HepG2 (cell line): ENCODE measurements around the gene AFDN. TPM values are rescaled to one million over a fixed set of nuclear protein-coding genes. Genes with fewer than 3 reads are reported as not detected.
A peak's percentile ranks its signal among the peaks of the same experiment; 100 is the strongest.

Experiments
- ASH2L ChIP-seq: fragments of 300-600, 200-600 bp; sonication (generic); IDR thresholded peaks from 2 replicates; pipeline ENCODE4 v1.7.0; 2017; ENCODE audit warnings: low read depth, mild to moderate bottlenecking, moderate library complexity, mixed read lengths, low read length; ENCODE audit not compliant: insufficient read length
- ATAD3A ChIP-seq: sonication (generic); formaldehyde crosslinking; IDR thresholded peaks from 2 replicates; pipeline ENCODE4 v1.4.0; 2020; ENCODE audit warnings: missing genetic modification reagents
- CBX2 ChIP-seq, 2 experiments: fragments of 200-600 bp in 1 of 2; sonication (generic); formaldehyde crosslinking in 1 of 2; IDR thresholded peaks; 2 replicates each; pipeline versions ENCODE4 v1.7.0 to v1.8.1; 2018 to 2022; ENCODE audit warnings: low read depth in 2 of 2, low read length in 1 of 2, mild to moderate bottlenecking in 1 of 2, missing genetic modification reagents in 1 of 2
- FOXA1 ChIP-seq, 2 experiments: fragments of 450-650 bp in 1 of 2; sonication (generic) in 1 of 2; formaldehyde crosslinking in 1 of 2; IDR thresholded peaks; 2 replicates each; pipeline versions ENCODE4 v1.4.0 to v1.6.1; 2016 to 2020; ENCODE audit warnings: missing genetic modification reagents in 1 of 2
- HMGA1 ChIP-seq: sonication (generic); formaldehyde crosslinking; conservative IDR thresholded peaks from 2 replicates; pipeline ENCODE4 v1.4.0; 2020; ENCODE audit warnings: missing genetic modification reagents
- HOXA3 ChIP-seq: sonication (generic); formaldehyde crosslinking; IDR thresholded peaks from 2 replicates; pipeline ENCODE4 v1.5.0; 2020; ENCODE audit warnings: missing genetic modification reagents
- MXI1 ChIP-seq: IDR thresholded peaks from 3 replicates; pipeline ENCODE4 v1.6.1; 2012; ENCODE audit warnings: low read depth, low read length, inconsistent platforms, borderline replicate concordance
- NR2C2 ChIP-seq: sonication (generic); formaldehyde crosslinking; IDR thresholded peaks from 2 replicates; pipeline ENCODE4 v1.4.0; 2020; ENCODE audit warnings: missing genetic modification reagents, mild to moderate bottlenecking, moderate library complexity, borderline replicate concordance
- NR3C1 ChIP-seq: sonication (generic); formaldehyde crosslinking; IDR thresholded peaks from 2 replicates; pipeline ENCODE4 v1.4.0; 2020; ENCODE audit warnings: missing genetic modification reagents
- PITX1 ChIP-seq: sonication (generic); formaldehyde crosslinking; IDR thresholded peaks from 2 replicates; pipeline ENCODE4 v1.5.1; 2020; ENCODE audit warnings: mild to moderate bottlenecking, missing genetic modification reagents
- RBFOX2 ChIP-seq: fragments of 200-400 bp; formaldehyde crosslinking; IDR thresholded peaks from 2 replicates; pipeline ENCODE4 v1.6.1; 2017; ENCODE audit warnings: low read depth, mild to moderate bottlenecking, low read length
- ZFAT ChIP-seq: sonication (generic); formaldehyde crosslinking; conservative IDR thresholded peaks from 2 replicates; pipeline ENCODE4 v1.8.1; 2023; ENCODE audit warnings: missing genetic modification reagents, inconsistent platforms
- ZNF577 ChIP-seq: sonication (generic); formaldehyde crosslinking; IDR thresholded peaks from 2 replicates; pipeline ENCODE4 v1.4.0; 2020; ENCODE audit warnings: mild to moderate bottlenecking, low read depth, missing genetic modification reagents, borderline replicate concordance
- ZNF589 ChIP-seq: sonication (generic); formaldehyde crosslinking; conservative IDR thresholded peaks from 2 replicates; pipeline ENCODE4 v1.8.0; 2022; ENCODE audit warnings: mild to moderate bottlenecking, moderate library complexity, missing genetic modification reagents
- ZNF768 ChIP-seq: sonication (generic); formaldehyde crosslinking; IDR thresholded peaks from 2 replicates; pipeline ENCODE4 v1.4.0; 2020; ENCODE audit warnings: missing genetic modification reagents
- ZNF777 ChIP-seq: sonication (generic); formaldehyde crosslinking; IDR thresholded peaks from 2 replicates; pipeline ENCODE4 v1.4.0; 2020; ENCODE audit warnings: missing genetic modification reagents
- ZNF883 ChIP-seq: sonication (generic); formaldehyde crosslinking; IDR thresholded peaks from 2 replicates; pipeline ENCODE4 v1.5.1; 2020; ENCODE audit warnings: mild to moderate bottlenecking, missing genetic modification reagents; ENCODE audit errors: not compliant biosample characterization
- polyA plus RNA-seq, 8 experiments: library from polyadenylated mRNA; depleted of rRNA in 3 of 8; stranded (reverse) in 7 of 8; unstranded in 1 of 8; fragments of >200 nt; fragmentation: Illumina TruSeq in 4 of 8; extraction: Trizol in 4 of 8; gene quantifications; 2 replicates each; pipeline versions ENCODE4 v1.2.1 to v1.2.3, GENCODE V29; 2011 to 2016; ENCODE audit warnings: low read depth in 4 of 8, missing spikeins in 1 of 8, mixed read lengths in 1 of 8; ENCODE audit not compliant: insufficient read depth in 1 of 8
- total RNA-seq, 5 experiments: library from RNA; depleted of rRNA; stranded (reverse); fragments of >200 nt; fragmentation: Illumina TruSeq; extraction: Trizol; gene quantifications; 2 replicates each; pipeline ENCODE4 v1.2.3, GENCODE V29; 2016; ENCODE audit warnings: low read depth in 1 of 5
- TF ChIP-seq, protein P1 (sequence below): IDR thresholded peaks from 2 replicates; pipeline ENCODE4 v1.6.1; 2016; ENCODE audit warnings: mild to moderate bottlenecking, missing biosample characterization, missing genetic modification reagents
- TF ChIP-seq, protein P2 (sequence below): sonication (generic); formaldehyde crosslinking; IDR thresholded peaks from 2 replicates; pipeline ENCODE4; 2020; ENCODE audit warnings: missing genetic modification reagents, mild to moderate bottlenecking, borderline replicate concordance
- TF ChIP-seq, protein P3 (sequence below): sonication (generic); formaldehyde crosslinking; IDR thresholded peaks from 2 replicates; pipeline ENCODE4 v1.4.0; 2020; ENCODE audit warnings: missing genetic modification reagents
- TF ChIP-seq, protein P4 (sequence below): IDR thresholded peaks from 2 replicates; pipeline ENCODE4 v1.6.1; 2012; ENCODE audit warnings: inconsistent platforms
- TF ChIP-seq, protein P5 (sequence below): sonication (generic); formaldehyde crosslinking; IDR thresholded peaks from 2 replicates; pipeline ENCODE4 v1.4.0; 2020; ENCODE audit warnings: missing genetic modification reagents
- TF ChIP-seq, protein P6 (sequence below), 2 experiments: fragments of 450-650 bp in 1 of 2; sonication (generic) in 1 of 2; formaldehyde crosslinking; IDR thresholded peaks; 2 replicates each; pipeline versions ENCODE4 v1.5.0 to v1.8.0; 2020 to 2022; ENCODE audit warnings: mild to moderate bottlenecking in 1 of 2, missing genetic modification reagents in 1 of 2

AFDN gene
- total and polyA plus RNA-seq, 2 of the 13 experiments (the other 11 are each of a cell fraction or from before 2014, with no cell fraction given) = 136 to 151 TPM

DNA sequence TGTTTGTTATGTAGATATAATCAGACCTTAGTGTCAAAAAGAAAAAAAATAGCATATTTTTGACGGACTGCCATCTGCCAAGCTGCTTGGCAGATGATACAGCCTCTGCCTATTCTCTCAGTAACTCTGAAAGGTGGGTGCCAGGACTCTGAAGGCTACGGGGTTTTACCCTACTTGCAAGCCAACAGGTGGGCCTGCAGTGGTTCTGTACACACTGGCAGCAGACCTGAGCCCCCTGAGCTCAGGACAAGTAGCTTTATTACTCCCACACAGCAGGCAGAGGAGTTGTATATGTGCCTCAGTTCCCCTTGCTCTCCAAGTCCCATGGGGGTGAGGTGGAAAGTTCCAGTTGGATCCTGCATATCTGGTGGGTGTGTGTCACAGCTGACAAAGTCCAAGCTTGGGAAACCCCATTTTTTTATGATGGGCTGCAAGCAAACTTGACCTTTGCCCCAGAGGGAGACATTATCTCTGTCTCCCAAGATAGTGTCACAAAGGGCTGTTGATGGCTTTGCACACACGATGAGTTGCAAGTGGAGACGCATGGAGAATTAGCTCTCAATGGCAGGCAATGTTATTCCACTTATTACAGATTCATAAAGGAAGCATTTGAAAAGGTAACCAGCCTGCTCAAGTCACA, 20.5 kb upstream of the AFDN start (continued):
- TF ChIP-seq, protein P1, sequence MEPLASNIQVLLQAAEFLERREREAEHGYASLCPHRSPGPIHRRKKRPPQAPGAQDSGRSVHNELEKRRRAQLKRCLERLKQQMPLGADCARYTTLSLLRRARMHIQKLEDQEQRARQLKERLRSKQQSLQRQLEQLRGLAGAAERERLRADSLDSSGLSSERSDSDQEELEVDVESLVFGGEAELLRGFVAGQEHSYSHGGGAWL (CRISPR knock-in tag) = 0 out of 2 replicates have a peak, but pooled peaks have one; percentile 32
- TF ChIP-seq ZFAT = no peak
- TF ChIP-seq, protein P2, sequence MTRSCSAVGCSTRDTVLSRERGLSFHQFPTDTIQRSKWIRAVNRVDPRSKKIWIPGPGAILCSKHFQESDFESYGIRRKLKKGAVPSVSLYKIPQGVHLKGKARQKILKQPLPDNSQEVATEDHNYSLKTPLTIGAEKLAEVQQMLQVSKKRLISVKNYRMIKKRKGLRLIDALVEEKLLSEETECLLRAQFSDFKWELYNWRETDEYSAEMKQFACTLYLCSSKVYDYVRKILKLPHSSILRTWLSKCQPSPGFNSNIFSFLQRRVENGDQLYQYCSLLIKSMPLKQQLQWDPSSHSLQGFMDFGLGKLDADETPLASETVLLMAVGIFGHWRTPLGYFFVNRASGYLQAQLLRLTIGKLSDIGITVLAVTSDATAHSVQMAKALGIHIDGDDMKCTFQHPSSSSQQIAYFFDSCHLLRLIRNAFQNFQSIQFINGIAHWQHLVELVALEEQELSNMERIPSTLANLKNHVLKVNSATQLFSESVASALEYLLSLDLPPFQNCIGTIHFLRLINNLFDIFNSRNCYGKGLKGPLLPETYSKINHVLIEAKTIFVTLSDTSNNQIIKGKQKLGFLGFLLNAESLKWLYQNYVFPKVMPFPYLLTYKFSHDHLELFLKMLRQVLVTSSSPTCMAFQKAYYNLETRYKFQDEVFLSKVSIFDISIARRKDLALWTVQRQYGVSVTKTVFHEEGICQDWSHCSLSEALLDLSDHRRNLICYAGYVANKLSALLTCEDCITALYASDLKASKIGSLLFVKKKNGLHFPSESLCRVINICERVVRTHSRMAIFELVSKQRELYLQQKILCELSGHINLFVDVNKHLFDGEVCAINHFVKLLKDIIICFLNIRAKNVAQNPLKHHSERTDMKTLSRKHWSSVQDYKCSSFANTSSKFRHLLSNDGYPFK (CRISPR knock-in tag) = no peak
- TF ChIP-seq ZNF883 (CRISPR knock-in tag) = no peak
- TF ChIP-seq ZNF577 (CRISPR knock-in tag) = no peak
- TF ChIP-seq, protein P3, sequence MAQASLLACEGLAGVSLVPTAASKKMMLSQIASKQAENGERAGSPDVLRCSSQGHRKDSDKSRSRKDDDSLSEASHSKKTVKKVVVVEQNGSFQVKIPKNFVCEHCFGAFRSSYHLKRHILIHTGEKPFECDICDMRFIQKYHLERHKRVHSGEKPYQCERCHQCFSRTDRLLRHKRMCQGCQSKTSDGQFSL (CRISPR knock-in tag) = peak; percentile 65; the same call in 1 of the 2 replicates
- TF ChIP-seq NR3C1 = no peak
- TF ChIP-seq, protein P4, sequence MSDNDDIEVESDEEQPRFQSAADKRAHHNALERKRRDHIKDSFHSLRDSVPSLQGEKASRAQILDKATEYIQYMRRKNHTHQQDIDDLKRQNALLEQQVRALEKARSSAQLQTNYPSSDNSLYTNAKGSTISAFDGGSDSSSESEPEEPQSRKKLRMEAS = peak; percentile 71
- no peak for TF ChIP-seq HMGA1 (CRISPR knock-in tag)
- no peak for TF ChIP-seq ATAD3A
- no peak for TF ChIP-seq FOXA1 (IDR thresholded peaks at IDR 0.05)
- peak; percentile 69 for TF ChIP-seq FOXA1 (CRISPR knock-in tag; IDR thresholded peaks at IDR 0.05)
- TF ChIP-seq PITX1 (CRISPR knock-in tag) = peak; percentile 76; the same call in 1 of the 2 replicates
- TF ChIP-seq HOXA3 (CRISPR knock-in tag) = peak; percentile 86
- TF ChIP-seq, protein P5, sequence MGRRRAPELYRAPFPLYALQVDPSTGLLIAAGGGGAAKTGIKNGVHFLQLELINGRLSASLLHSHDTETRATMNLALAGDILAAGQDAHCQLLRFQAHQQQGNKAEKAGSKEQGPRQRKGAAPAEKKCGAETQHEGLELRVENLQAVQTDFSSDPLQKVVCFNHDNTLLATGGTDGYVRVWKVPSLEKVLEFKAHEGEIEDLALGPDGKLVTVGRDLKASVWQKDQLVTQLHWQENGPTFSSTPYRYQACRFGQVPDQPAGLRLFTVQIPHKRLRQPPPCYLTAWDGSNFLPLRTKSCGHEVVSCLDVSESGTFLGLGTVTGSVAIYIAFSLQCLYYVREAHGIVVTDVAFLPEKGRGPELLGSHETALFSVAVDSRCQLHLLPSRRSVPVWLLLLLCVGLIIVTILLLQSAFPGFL (CRISPR knock-in tag) = no peak
- TF ChIP-seq ZNF777 = no peak
- no peak for TF ChIP-seq RBFOX2
- TF ChIP-seq ZNF768 (CRISPR knock-in tag) = no peak
- TF ChIP-seq, protein P6, sequence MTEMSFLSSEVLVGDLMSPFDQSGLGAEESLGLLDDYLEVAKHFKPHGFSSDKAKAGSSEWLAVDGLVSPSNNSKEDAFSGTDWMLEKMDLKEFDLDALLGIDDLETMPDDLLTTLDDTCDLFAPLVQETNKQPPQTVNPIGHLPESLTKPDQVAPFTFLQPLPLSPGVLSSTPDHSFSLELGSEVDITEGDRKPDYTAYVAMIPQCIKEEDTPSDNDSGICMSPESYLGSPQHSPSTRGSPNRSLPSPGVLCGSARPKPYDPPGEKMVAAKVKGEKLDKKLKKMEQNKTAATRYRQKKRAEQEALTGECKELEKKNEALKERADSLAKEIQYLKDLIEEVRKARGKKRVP (CRISPR knock-in tag; IDR thresholded peaks at IDR 0.05) = no peak
- TF ChIP-seq MXI1 = peak; percentile 7; the same call in 1 of the 3 replicates
- TF ChIP-seq CBX2 (IDR thresholded peaks at IDR 0.05; ENCODE audit: low read depth, low read length) = no peak
- TF ChIP-seq CBX2 (CRISPR knock-in tag; IDR thresholded peaks at IDR 0.05; ENCODE audit: low read depth) = no peak
- peak; percentile 67 for TF ChIP-seq ASH2L
- TF ChIP-seq NR2C2 (CRISPR knock-in tag) = peak; percentile 91
- TF ChIP-seq ZNF589 (CRISPR knock-in tag) = no peak
